Ectodermal cell (in vitro differentiated cells): ENCODE data around the gene HOXA10.

Experiments
- H3K27ac ChIP-seq: 2 replicates; pipeline ENCODE4 v1.7.0; 2013; ENCODE audit warnings: mild to moderate bottlenecking, low read depth, low read length; ENCODE audit not compliant: insufficient read depth, poor library complexity, severe bottlenecking
- H3K27me3 ChIP-seq: 2 replicates; pipeline ENCODE4 v1.7.0; 2013; ENCODE audit warnings: mild to moderate bottlenecking, low read length; ENCODE audit not compliant: insufficient read depth, control insufficient read depth, poor library complexity, severe bottlenecking
- H3K36me3 ChIP-seq: one replicate; pipeline ENCODE4 v1.7.0; 2013; ENCODE audit warnings: low read length; ENCODE audit not compliant: control insufficient read depth, insufficient read depth
- H3K4me1 ChIP-seq: one replicate; pipeline ENCODE4 v1.7.0; 2013; ENCODE audit warnings: low read length; ENCODE audit not compliant: control insufficient read depth, insufficient read depth
- H3K4me3 ChIP-seq: 2 replicates; pipeline ENCODE4 v1.7.0; 2013; ENCODE audit warnings: low read depth, low read length, control low read depth; ENCODE audit not compliant: insufficient read depth
- H3K9me3 ChIP-seq: 2 replicates; pipeline ENCODE4 v1.7.0; 2013; ENCODE audit warnings: mild to moderate bottlenecking, low read length, moderate library complexity; ENCODE audit not compliant: control insufficient read depth
- WGBS, 2 experiments: methylation state at CpG; one replicate each; pipeline ENCODE4 v1.1.7; 2013; ENCODE audit warnings: missing lambda C conversion rate in 2 of 2; 5-methylcytosine and 5-hydroxymethylcytosine counted together

Gene HOXA10

DNA sequence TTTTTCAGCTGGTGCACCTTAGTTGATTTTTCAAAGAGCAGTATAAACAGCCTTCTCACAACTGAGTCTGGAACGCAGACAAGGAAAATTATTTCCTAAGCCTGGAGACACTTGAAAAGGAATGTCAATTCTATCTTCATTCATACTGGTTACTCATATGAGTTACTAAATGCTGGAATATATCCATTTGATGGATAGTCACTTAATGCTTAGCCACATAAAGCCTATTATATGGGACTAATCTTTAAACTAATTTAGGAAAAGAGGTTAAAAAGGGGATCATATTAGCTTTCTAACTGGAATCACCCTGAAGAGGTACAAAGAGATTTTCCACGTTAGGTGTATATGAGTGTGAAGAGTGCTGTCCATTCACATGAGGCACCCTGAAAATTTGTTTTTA, 41.9 kb downstream of the HOXA10 start:
- WGBS, 2 experiments = 25 to 37% methylated on average over 2 of the region's 2 CpGs
- H3K4me3 ChIP-seq = no peak overlapping the region
- no peaks in the 10 kb centered on the region for H3K9me3 ChIP-seq
- H3K27ac ChIP-seq = no peak overlapping the region
- H3K36me3 ChIP-seq = no peaks in the 10 kb centered on the region
- no peaks in the 10 kb centered on the region for H3K4me1 ChIP-seq
- peaks cover 100% of the 10 kb centered on the region for H3K27me3 ChIP-seq

- H3K36me3 ChIP-seq = no peaks in the 10 kb centered on the region
- H3K9me3 ChIP-seq = no peaks in the 10 kb centered on the region
- H3K27me3 ChIP-seq = peaks cover 100% of the 10 kb centered on the region
- no peak overlapping the region for H3K27ac ChIP-seq
- H3K4me1 ChIP-seq = no peaks in the 10 kb centered on the region
- 6 to 7% methylated on average over 12 of the region's 12 CpGs for WGBS, 2 experiments
- H3K4me3 ChIP-seq = no peak overlapping the region
These were observed 42.7 kb downstream of the HOXA10 start for GRCh38 chr7:27131390-27131819.

GRCh38 chr7:27130540-27131389, 43.4 kb downstream of the HOXA10 start, which contains the start of gene HOXA4:
Gene HOXA4, minus strand, starts transcription at chr7:27130757. Its CDS starts 24 bp downstream, at chr7:27130733.
- Histone ChIP-seq H3K4me3 (peak within 1 kb of the TSS; percentile 31), H3K9me3 (no peaks in the 10 kb centered on the region), H3K36me3 (no peaks in the 10 kb centered on the region), H3K4me1 (no peaks in the 10 kb centered on the region), H3K27me3 (peaks cover 100% of the 10 kb centered on the region), H3K27ac (no peak within 1 kb of the TSS)
- WGBS, 2 experiments = 1% methylated on average over 66 to 67 of the region's 67 CpGs

DNA sequence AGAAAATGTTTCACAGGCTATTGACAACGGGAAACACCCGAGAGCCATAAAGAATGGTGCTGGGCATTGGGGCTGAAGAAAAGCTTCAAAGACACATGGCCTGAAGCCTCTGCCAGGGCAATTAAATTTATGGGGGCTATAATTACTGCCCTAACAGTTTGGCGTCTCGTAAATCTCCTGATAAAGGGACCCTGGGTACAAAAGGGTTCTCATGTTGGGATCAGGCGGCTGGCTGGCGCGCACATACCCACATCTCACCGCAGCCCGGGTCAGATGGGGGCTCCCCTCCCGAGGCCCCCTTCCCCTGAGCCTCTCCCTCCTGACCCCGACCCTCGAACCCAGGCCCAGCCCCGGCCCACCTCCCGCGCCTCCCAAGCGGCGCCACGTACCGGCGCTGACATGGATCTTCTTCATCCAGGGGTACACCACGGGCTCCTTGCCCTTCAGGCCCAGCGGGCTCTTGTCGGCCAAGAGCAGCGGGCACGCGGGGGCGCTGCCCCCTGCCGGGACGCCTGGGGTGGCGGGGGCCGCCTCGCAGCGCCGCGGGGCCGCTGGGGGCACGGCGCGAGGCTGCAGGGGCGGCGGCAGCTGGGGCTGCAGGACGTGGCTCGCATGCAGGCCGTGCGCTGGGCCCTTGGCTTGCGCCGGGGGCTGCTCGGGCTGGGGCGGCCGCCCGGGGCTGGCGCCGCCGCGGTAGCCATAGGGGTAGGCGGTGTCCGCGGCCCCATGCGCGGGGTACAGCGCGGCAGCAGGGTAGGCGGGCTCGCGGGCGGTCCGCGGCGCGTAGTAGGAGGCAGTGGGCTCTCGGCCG, 44.2 kb downstream of the HOXA10 start:
- Histone ChIP-seq H3K27ac (no peak overlapping the region), H3K9me3 (no peaks in the 10 kb centered on the region), H3K4me1 (no peaks in the 10 kb centered on the region), H3K4me3 (no peak overlapping the region), H3K27me3 (peaks cover 100% of the 10 kb centered on the region), H3K36me3 (no peaks in the 10 kb centered on the region)
- 1 to 3% methylated on average over 72 of the region's 72 CpGs for WGBS, 2 experiments

GRCh38 chr7:27128776-27129728, 45.1 kb downstream of the HOXA10 start:
- WGBS, 2 experiments = 10 to 13% methylated on average over 27 to 28 of the region's 28 CpGs
- no peaks in the 10 kb centered on the region for H3K9me3 ChIP-seq
- no peak overlapping the region for H3K27ac ChIP-seq
- no peaks in the 10 kb centered on the region for H3K36me3 ChIP-seq
- no peak overlapping the region for H3K4me3 ChIP-seq
- peaks cover 100% of the 10 kb centered on the region for H3K27me3 ChIP-seq
- H3K4me1 ChIP-seq = no peaks in the 10 kb centered on the region

DNA sequence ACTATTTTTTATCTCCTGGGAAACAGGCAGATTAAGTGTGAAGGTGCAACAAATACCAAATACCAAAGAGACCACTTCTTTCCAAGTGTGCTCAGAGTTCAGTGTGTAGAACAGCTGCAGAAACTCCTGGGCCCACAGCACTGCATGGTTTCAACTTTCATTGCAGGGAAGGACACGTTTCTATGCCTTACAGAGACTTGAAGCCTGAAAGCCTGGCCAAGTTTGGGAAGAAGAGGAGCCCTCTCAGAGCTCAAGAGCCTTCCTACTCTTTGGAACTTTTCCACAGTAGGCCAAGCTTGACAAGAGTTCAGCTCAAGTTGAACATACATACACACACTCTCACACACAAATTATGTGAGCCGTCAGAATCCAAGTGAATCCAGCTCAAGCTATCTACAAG, 46.1 kb downstream of the HOXA10 start:
- WGBS, 2 experiments = 12 to 19% methylated on average over 2 of the region's 2 CpGs
- H3K36me3 ChIP-seq = no peaks in the 10 kb centered on the region
- H3K9me3 ChIP-seq = no peaks in the 10 kb centered on the region

GRCh38 chr7:27126596-27127327, 47.4 kb downstream of the HOXA10 start:
- H3K27me3 ChIP-seq = peaks cover 100% of the 10 kb centered on the region

More for the DNA sequence above, 46.1 kb downstream of the HOXA10 start:
- Histone ChIP-seq H3K4me3 (no peak overlapping the region), H3K4me1 (no peaks in the 10 kb centered on the region), H3K27me3 (peaks cover 100% of the 10 kb centered on the region), H3K27ac (no peak overlapping the region)

GRCh38 chr7:27125986-27126394, 48.1 kb downstream of the HOXA10 start:
- WGBS, 2 experiments = 11 to 14% methylated on average over 5 of the region's 5 CpGs

More at GRCh38 chr7:27126596-27127327, 47.4 kb downstream of the HOXA10 start:
- 8 to 11% methylated on average over 2 to 3 of the region's 3 CpGs for WGBS, 2 experiments
- Histone ChIP-seq H3K9me3 (no peaks in the 10 kb centered on the region), H3K36me3 (no peaks in the 10 kb centered on the region), H3K27ac (no peak overlapping the region), H3K4me1 (no peaks in the 10 kb centered on the region), H3K4me3 (no peak overlapping the region)

More at GRCh38 chr7:27125986-27126394, 48.1 kb downstream of the HOXA10 start:
- H3K4me1 ChIP-seq = no peaks in the 10 kb centered on the region
- H3K36me3 ChIP-seq = no peaks in the 10 kb centered on the region
- peaks cover 100% of the 10 kb centered on the region for H3K27me3 ChIP-seq
- no peaks in the 10 kb centered on the region for H3K9me3 ChIP-seq
- no peak overlapping the region for H3K4me3 ChIP-seq
- H3K27ac ChIP-seq = no peak overlapping the region
